ENCODE results near the gene ZNF844.

- TF ChIP-seq CTCF (IDR thresholded peaks at IDR 0.05) (no peak), POLR2A (IDR thresholded peaks at IDR 0.05) (no peak)
These were observed 33.5 kb downstream of the ZNF844 start for GRCh38 chr19:12098040-12098439.

Data from uterus (tissue), 2 donors.